H1 (cell line): ENCODE measurements around the gene CENPP. TPM values are rescaled to one million over a fixed set of nuclear protein-coding genes. Genes with fewer than 3 reads are reported as not detected.

Experiments
- CTBP2 ChIP-seq: IDR thresholded peaks from 2 replicates; pipeline ENCODE4 v1.7.0; 2011; ENCODE audit warnings: borderline replicate concordance, mild to moderate bottlenecking, moderate library complexity, mixed read lengths, low read length; ENCODE audit not compliant: insufficient read depth, insufficient read length
- CTCF ChIP-seq, 3 experiments: IDR thresholded peaks; 1 replicate in 2 of 3; 2 replicates in 1 of 3; pipeline versions ENCODE4 v1.5.1 to v1.6.1; 2011; ENCODE audit warnings: low read length in 3 of 3, mild to moderate bottlenecking in 3 of 3, inconsistent platforms in 2 of 3, low read depth in 1 of 3, moderate library complexity in 1 of 3; ENCODE audit not compliant: insufficient read depth in 1 of 3; ENCODE audit errors: control extremely low read depth in 1 of 3
- SP2 ChIP-seq: IDR thresholded peaks from 2 replicates; pipeline ENCODE4 v1.6.1; 2012; ENCODE audit warnings: mild to moderate bottlenecking, low read length, inconsistent platforms
- TEAD4 ChIP-seq: IDR thresholded peaks from 2 replicates; pipeline ENCODE4 v1.6.1; 2012; ENCODE audit warnings: low read depth, low read length, inconsistent platforms, mixed read lengths
- polyA plus RNA-seq, 7 experiments: library from polyadenylated mRNA; depleted of rRNA in 3 of 7; stranded (reverse) in 5 of 7; unstranded in 2 of 7; fragments of >200 nt in 5 of 7; fragments of 200-250 nt in 2 of 7; gene quantifications; 1 replicate in 5 of 7; 2 replicates in 1 of 7; 4 replicates in 1 of 7; pipeline versions ENCODE4 v1.2.1 to v1.2.3, GENCODE V29; 2011 to 2013; ENCODE audit warnings: missing spikeins in 2 of 7, mixed read lengths in 2 of 7
- total RNA-seq: library from RNA; stranded (reverse); fragmentation: NEBNext Ultra II Directional; extraction: Animal tissue kit (Norgen Biotek cat#: 25700); gene quantifications from 2 replicates; pipeline ENCODE4 v1.2.1, GENCODE V29; 2021

CENPP gene
- total and polyA plus RNA-seq, 2 of the 8 experiments (the other 6 are each of a cell fraction or from before 2014, with no cell fraction given): 2.7 to 10.8 TPM

GRCh38 chr9:92291577-92291976 lies 34.2 kb upstream of the CENPP start (continued):
- TF ChIP-seq CTBP2 (no peak), SP2 (no peak), CTCF (IDR thresholded peaks at IDR 0.05; ENCODE audit: control extremely low read depth in 1 of 3, insufficient read depth in 1 of 3, low read depth in 1 of 3, low read length in 3 of 3) (no peak), TEAD4 (no peak)
